H1 (cell line): ENCODE data around the gene WDFY3. TPM values are rescaled to one million over a fixed set of nuclear protein-coding genes. Genes with fewer than 3 reads are reported as not detected.

Experiments used
- CTCF ChIA-PET: fragments of 300-600 bp; sonication (Branson Sonifier 250); formaldehyde crosslinking; loops from one replicate; lab custom pipeline; 2021; ENCODE audit not compliant: partially characterized antibody; lab: Charles Lee
- POLR2A ChIA-PET: fragments of 300-600 bp; sonication (Branson Sonifier 250); formaldehyde crosslinking; loops from one replicate; lab custom pipeline; 2021; ENCODE audit warnings: inconsistent platforms; ENCODE audit not compliant: partially characterized antibody; lab: Charles Lee
- DNase-seq, 2 experiments: peaks; one replicate each; pipeline versions ENCODE4 v3.0.0 to v3.0.0-alpha.2; 2010 to 2022; ENCODE audit warnings: low spot score in 2 of 2, low read depth in 1 of 2, mixed read lengths in 1 of 2
- FAIRE-seq: peaks from 2 replicates; lab custom pipeline; 2011; peaks lifted over from hg19 to GRCh38; lab: Jason Lieb, UNC
- H2AFZ ChIP-seq: 2 replicates; pipeline ENCODE4 v1.8.1; 2012; ENCODE audit warnings: low read length, inconsistent platforms
- H2AK5ac ChIP-seq: 2 replicates; pipeline ENCODE4 v1.6.1; 2013; ENCODE audit warnings: low read depth, low read length
- H2BK120ac ChIP-seq: replicated peaks from 2 replicates; pipeline ENCODE3; 2013; ENCODE audit warnings: low read depth, low read length, inconsistent platforms
- H2BK12ac ChIP-seq: 2 replicates; pipeline ENCODE4 v1.6.1; 2013; ENCODE audit warnings: low read depth, low read length
- H2BK15ac ChIP-seq: 2 replicates; pipeline ENCODE4 v1.6.1; 2013; ENCODE audit warnings: low read length
- H2BK20ac ChIP-seq: 2 replicates; pipeline ENCODE4 v1.6.1; 2013; ENCODE audit warnings: low read length
- H2BK5ac ChIP-seq: 2 replicates; pipeline ENCODE4 v1.6.1; 2013; ENCODE audit warnings: low read depth, low read length
- H3K14ac ChIP-seq: 2 replicates; pipeline ENCODE4 v1.6.1; 2013; ENCODE audit warnings: inconsistent platforms; ENCODE audit not compliant: insufficient read length
- H3K18ac ChIP-seq: 2 replicates; pipeline ENCODE4 v1.6.1; 2013; ENCODE audit warnings: low read length; ENCODE audit errors: extremely low read depth
- H3K23ac ChIP-seq: 2 replicates; pipeline ENCODE4 v1.6.1; 2013; ENCODE audit warnings: inconsistent platforms; ENCODE audit not compliant: insufficient read length
- H3K23me2 ChIP-seq: 2 replicates; pipeline ENCODE4 v1.6.1; 2013; ENCODE audit warnings: low read depth, low read length
- H3K27ac ChIP-seq: 2 replicates; pipeline ENCODE4 v1.6.1; 2011; ENCODE audit warnings: low read depth, low read length, inconsistent platforms
- H3K27me3 ChIP-seq, 4 experiments: replicated peaks in 1 of 4; 1 replicate in 1 of 4; 2 replicates in 3 of 4; pipeline versions ENCODE4 v1.6.1 to v1.8.1; 2011 to 2013; ENCODE audit warnings: low read length in 3 of 4, mild to moderate bottlenecking in 3 of 4, inconsistent platforms in 2 of 4, mixed read lengths in 2 of 4, moderate library complexity in 1 of 4; ENCODE audit not compliant: control insufficient read depth in 3 of 4, insufficient read depth in 3 of 4; ENCODE audit errors: extremely low read depth in 1 of 4
- H3K36me3 ChIP-seq, 4 experiments: 2 replicates each; pipeline versions ENCODE4 v1.6.1 to v1.8.1; 2011 to 2013; ENCODE audit warnings: mild to moderate bottlenecking in 4 of 4, low read length in 3 of 4, moderate library complexity in 2 of 4, control low read depth in 1 of 4, inconsistent platforms in 1 of 4; ENCODE audit not compliant: insufficient read depth in 4 of 4, control insufficient read depth in 2 of 4
- H3K4ac ChIP-seq: replicated peaks from 2 replicates; pipeline ENCODE3; 2013; ENCODE audit warnings: low read length, low read depth, mixed read lengths, inconsistent platforms; ENCODE audit not compliant: insufficient read length
- H3K4me1 ChIP-seq, 4 experiments: replicated peaks in 1 of 4; 1 replicate in 1 of 4; 2 replicates in 3 of 4; pipeline versions ENCODE4 v1.6.1 to v1.8.1; 2011 to 2013; ENCODE audit warnings: low read length in 3 of 4, inconsistent platforms in 2 of 4, mixed read lengths in 1 of 4; ENCODE audit not compliant: insufficient read depth in 4 of 4, control insufficient read depth in 3 of 4
- H3K4me2 ChIP-seq, 2 experiments: 2 replicates each; pipeline versions ENCODE4 v1.6.1 to v1.8.1; 2011 to 2013; ENCODE audit warnings: low read depth in 2 of 2, low read length in 2 of 2, control low read depth in 1 of 2, inconsistent platforms in 1 of 2, mild to moderate bottlenecking in 1 of 2; ENCODE audit not compliant: insufficient read depth in 1 of 2
- H3K4me3 ChIP-seq, 4 experiments: fragments of 200-600, 300-600 bp in 1 of 4; sonication (generic), shearing (Covaris generic), sonication (Bioruptor Twin) in 1 of 4; 2 replicates each; pipeline versions ENCODE4 v1.5.1 to v1.8.1; 2011 to 2016; ENCODE audit warnings: low read length in 4 of 4, low read depth in 3 of 4, control low read depth in 2 of 4, inconsistent platforms in 2 of 4, mild to moderate bottlenecking in 2 of 4, mixed read lengths in 1 of 4, moderate library complexity in 1 of 4; ENCODE audit not compliant: insufficient read depth in 2 of 4; ENCODE audit errors: extremely low read depth in 1 of 4
- H3K56ac ChIP-seq: replicated peaks from 2 replicates; pipeline ENCODE3; 2013; ENCODE audit warnings: low read depth, mild to moderate bottlenecking, mixed read lengths, low read length, inconsistent platforms; ENCODE audit not compliant: insufficient read length
- H3K79me1 ChIP-seq: 2 replicates; pipeline ENCODE4 v1.6.1; 2013; ENCODE audit warnings: low read depth, low read length, control low read depth
- H3K79me2 ChIP-seq, 2 experiments: 2 replicates each; pipeline versions ENCODE4 v1.6.1 to v1.8.1; 2012 to 2013; ENCODE audit warnings: low read length in 2 of 2, mild to moderate bottlenecking in 2 of 2, inconsistent platforms in 1 of 2; ENCODE audit not compliant: insufficient read depth in 2 of 2, control insufficient read depth in 1 of 2
- H3K9ac ChIP-seq, 4 experiments: replicated peaks in 1 of 4; 1 replicate in 1 of 4; 2 replicates in 3 of 4; pipeline versions ENCODE4 v1.6.1 to v1.8.1; 2011 to 2013; ENCODE audit warnings: low read depth in 3 of 4, low read length in 3 of 4, control low read depth in 2 of 4, mild to moderate bottlenecking in 2 of 4, moderate library complexity in 2 of 4, inconsistent platforms in 1 of 4; ENCODE audit errors: extremely low read depth in 1 of 4
- H3K9me3 ChIP-seq, 2 experiments: 2 replicates each; pipeline versions ENCODE4 v1.6.1 to v1.8.1; 2012 to 2013; ENCODE audit warnings: mild to moderate bottlenecking in 2 of 2, moderate library complexity in 2 of 2, control low read depth in 1 of 2, inconsistent platforms in 1 of 2, low read depth in 1 of 2, low read length in 1 of 2, mixed read lengths in 1 of 2; ENCODE audit not compliant: insufficient read depth in 2 of 2
- H4K20me1 ChIP-seq, 2 experiments: replicated peaks in 1 of 2; 2 replicates each; pipeline versions ENCODE3 to v1.8.1; 2011 to 2013; ENCODE audit warnings: inconsistent platforms in 2 of 2, low read length in 2 of 2, mild to moderate bottlenecking in 1 of 2; ENCODE audit not compliant: insufficient read depth in 2 of 2, control insufficient read depth in 1 of 2
- H4K5ac ChIP-seq: 2 replicates; pipeline ENCODE4 v1.6.1; 2013; ENCODE audit warnings: low read length, low read depth, mixed read lengths, inconsistent platforms; ENCODE audit not compliant: insufficient read length
- H4K8ac ChIP-seq: 2 replicates; pipeline ENCODE4 v1.8.0; 2013; ENCODE audit warnings: mild to moderate bottlenecking, moderate library complexity, low read length, inconsistent platforms; ENCODE audit not compliant: insufficient read depth; ENCODE audit errors: extremely low read depth
- H4K91ac ChIP-seq: replicated peaks from 2 replicates; pipeline ENCODE3; 2013; ENCODE audit warnings: low read length, mixed read lengths, inconsistent platforms; ENCODE audit not compliant: insufficient read length
- PHF8 ChIP-seq: fragments of 200-600 bp; sonication (generic); conservative IDR thresholded peaks from 2 replicates; pipeline ENCODE4 v1.7.1; 2012; ENCODE audit warnings: low read depth, mild to moderate bottlenecking, inconsistent platforms, low read length, moderate library complexity
- WGBS, 2 experiments: shearing (Covaris generic) in 1 of 2; methylation state at CpG; one replicate each; pipeline versions ENCODE4 v1.1.6 to v1.1.7; 2013 to 2015; ENCODE audit warnings: low lambda C conversion rate in 2 of 2, mixed read lengths in 2 of 2, inconsistent platforms in 1 of 2, low coverage in 1 of 2, missing lambda C conversion rate in 1 of 2; ENCODE audit not compliant: insufficient replicate concordance in 2 of 2, insufficient coverage in 1 of 2, insufficient read length in 1 of 2; ENCODE audit errors: extremely low coverage in 1 of 2, missing lambda C conversion rate in 1 of 2; 5-methylcytosine and 5-hydroxymethylcytosine counted together
- polyA plus RNA-seq, 7 experiments: library from polyadenylated mRNA; depleted of rRNA in 3 of 7; stranded (reverse) in 5 of 7; unstranded in 2 of 7; fragments of >200 nt in 5 of 7; fragments of 200-250 nt in 2 of 7; gene quantifications; 1 replicate in 5 of 7; 2 replicates in 1 of 7; 4 replicates in 1 of 7; pipeline versions ENCODE4 v1.2.1 to v1.2.3, GENCODE V29; 2011 to 2013; ENCODE audit warnings: missing spikeins in 2 of 7, mixed read lengths in 2 of 7
- total RNA-seq: library from RNA; stranded (reverse); fragmentation: NEBNext Ultra II Directional; extraction: Animal tissue kit (Norgen Biotek cat#: 25700); gene quantifications from 2 replicates; pipeline ENCODE4 v1.2.1, GENCODE V29; 2021

WDFY3 gene
- total and polyA plus RNA-seq, 2 of the 8 experiments (the other 6 are each of a cell fraction or from before 2014, with no cell fraction given): 25.6 to 62.4 TPM

- H3K4me3 ChIP-seq: no peak overlapping the region
- no peak overlapping the region for H3K18ac ChIP-seq
- H3K23ac ChIP-seq: no peak overlapping the region
- no peak overlapping the region for H3K9ac ChIP-seq
- DNase-seq (no peak), FAIRE-seq (no peak)
- ChIA-PET CTCF (interaction anchor here (0.7 kb wide), 1 partner anchor 19 kb away, joined by 3 read pairs; no protein-coding TSS in a partner anchor), POLR2A (no interaction called here)
- H4K20me1 ChIP-seq: no peaks in the 10 kb centered on the region
- no peak overlapping the region for H4K8ac ChIP-seq
- no peak overlapping the region for H2BK15ac ChIP-seq
- H3K4me1 ChIP-seq: peaks cover 0 to 4% (median 2%) of the 10 kb centered on the region in 4 experiments; a peak in 3 of 7 replicates
- no peaks in the 10 kb centered on the region for H3K23me2 ChIP-seq
- H3K36me3 ChIP-seq: no peaks in the 10 kb centered on the region
- no peaks in the 10 kb centered on the region for H3K27me3 ChIP-seq
- H4K5ac ChIP-seq: no peak overlapping the region
- H3K4ac ChIP-seq: no peak overlapping the region
- 60% methylated on average over 1 of the region's 1 CpG; no CpG with 5 or more reads in 1 of the 2 experiments for WGBS, 2 experiments
- no peak overlapping the region for H3K56ac ChIP-seq
- H2BK120ac ChIP-seq: no peak overlapping the region
- H2AK5ac ChIP-seq: no peak overlapping the region
- H2BK5ac ChIP-seq: no peak overlapping the region
- no peak overlapping the region for H4K91ac ChIP-seq
- H3K14ac ChIP-seq: no peak overlapping the region
- no peak overlapping the region for H3K4me2 ChIP-seq
- 0 out of 4 replicates have a peak, but pooled peaks cover 0 to 5% of the 10 kb centered on the region in 2 experiments for H3K79me2 ChIP-seq
- no peak overlapping the region for H2BK12ac ChIP-seq
- no peak overlapping the region for H2AFZ ChIP-seq
- H3K9me3 ChIP-seq: no peaks in the 10 kb centered on the region
- H3K27ac ChIP-seq: no peak overlapping the region
- no peak overlapping the region for H2BK20ac ChIP-seq
- H3K79me1 ChIP-seq: 0 out of 2 replicates have a peak, but pooled peaks cover 2% of the 10 kb centered on the region
- no peak for TF ChIP-seq PHF8
These were observed 73.5 kb downstream of the WDFY3 start for GRCh38 chr4:84892950-84893349.
